GM12875 (cell line): ENCODE measurements around the gene TMC1.
"Not testable (repeated sequence)": the region's sequence is repeated elsewhere in the genome, so short reads cannot be mapped to it uniquely, and the experiment has no call there.

Experiments
- H3K4me3 ChIP-seq: one replicate; pipeline ENCODE4 v1.5.1; 2011; ENCODE audit warnings: low read depth, low read length, control low read depth
- CTCF ChIP-seq: IDR thresholded peaks from 2 replicates; pipeline ENCODE4 v1.5.1; 2011; ENCODE audit warnings: low read depth, mild to moderate bottlenecking, control low read depth, inconsistent platforms, low read length, moderate library complexity, borderline replicate concordance; ENCODE audit not compliant: insufficient read depth

Gene TMC1

GRCh38 chr9:72805238-72805637, 283.8 kb downstream of the TMC1 start:
- no peak overlapping the region for H3K4me3 ChIP-seq
- TF ChIP-seq CTCF = no peak

GRCh38 chr9:72806313-72806809, 285.0 kb downstream of the TMC1 start:
- H3K4me3 ChIP-seq = not testable (repeated sequence)

- TF ChIP-seq CTCF = peak; percentile 53; the same call in 1 of the 2 replicates
- H3K4me3 ChIP-seq = no peak overlapping the region
Measured at GRCh38 chr9:72807765-72808445, 286.5 kb downstream of the TMC1 start.

GRCh38 chr9:72808446-72808768, 287.0 kb downstream of the TMC1 start:
- no peak for TF ChIP-seq CTCF
- H3K4me3 ChIP-seq = no peak overlapping the region

GRCh38 chr9:72809586-72809985, 288.2 kb downstream of the TMC1 start:
- no peak for TF ChIP-seq CTCF
- H3K4me3 ChIP-seq = no peak overlapping the region

- H3K4me3 ChIP-seq = no peak overlapping the region
- TF ChIP-seq CTCF = no peak
Measured at GRCh38 chr9:72812559-72813111, 291.2 kb downstream of the TMC1 start.

GRCh38 chr9:72813544-72813943, 292.1 kb downstream of the TMC1 start:
- TF ChIP-seq CTCF = no peak
- H3K4me3 ChIP-seq = no peak overlapping the region

GRCh38 chr9:72814083-72814597, 292.7 kb downstream of the TMC1 start:
- no peak overlapping the region for H3K4me3 ChIP-seq
- no peak for TF ChIP-seq CTCF
